ENCODE results near the gene RFX6.

The RFX6 gene

DNA sequence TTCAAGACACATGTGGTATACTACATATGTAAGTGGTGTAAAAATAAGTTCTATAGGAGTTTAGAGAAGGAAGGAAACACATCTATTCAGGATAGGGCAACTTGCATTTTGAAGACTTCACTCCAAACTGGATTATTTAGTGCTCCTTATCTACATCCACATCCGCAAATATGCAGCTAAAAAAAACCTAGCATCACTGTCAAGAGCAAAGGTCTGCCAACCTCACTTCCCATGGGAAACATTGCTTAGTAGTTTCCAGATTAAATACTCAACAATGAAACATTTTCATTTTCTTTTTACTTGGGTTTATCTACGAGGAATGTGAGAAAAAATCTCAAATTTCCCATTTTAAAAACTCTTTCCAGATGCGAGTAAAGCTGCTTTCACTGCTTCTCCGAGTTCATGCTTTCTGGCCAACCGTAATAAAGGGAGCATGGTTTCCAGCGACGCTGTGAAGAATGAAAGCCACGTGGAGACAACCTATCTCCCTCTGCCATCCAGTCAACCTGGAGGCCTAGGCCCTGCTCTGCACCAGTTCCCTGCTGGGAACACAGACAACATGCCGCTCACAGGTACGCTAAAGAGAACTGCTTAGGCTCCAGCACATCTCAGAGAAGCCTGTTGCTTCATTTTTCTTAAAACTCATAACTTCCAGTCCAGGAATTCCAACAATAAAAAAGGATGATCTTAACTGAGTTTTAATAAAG is 48.2 kb downstream of the RFX6 start:
- H3K9me3 ChIP-seq (ENCODE audit: low read depth, low read length) = no peaks in the 10 kb centered on the region
- H3K36me3 ChIP-seq (ENCODE audit: insufficient read depth, low read length) = no peaks in the 10 kb centered on the region
- no peak for TF ChIP-seq FOXP2 (optimal IDR thresholded peaks at IDR 0.05; ENCODE audit: control extremely low read depth, extremely low read length, insufficient read depth)
- no peak for TF ChIP-seq EZH2 (IDR thresholded peaks at IDR 0.05)
- no peak for TF ChIP-seq POLR2AphosphoS5 (IDR thresholded peaks at IDR 0.05; ENCODE audit: borderline replicate concordance, low read depth, low read length)
- DNase-seq (ENCODE audit: low read depth, low spot score) = no peak
- no peak overlapping the region for H3K27ac ChIP-seq
- no peak overlapping the region for H3K4me3 ChIP-seq
- H3K9ac ChIP-seq (ENCODE audit: insufficient read length) = no peak overlapping the region

DNA sequence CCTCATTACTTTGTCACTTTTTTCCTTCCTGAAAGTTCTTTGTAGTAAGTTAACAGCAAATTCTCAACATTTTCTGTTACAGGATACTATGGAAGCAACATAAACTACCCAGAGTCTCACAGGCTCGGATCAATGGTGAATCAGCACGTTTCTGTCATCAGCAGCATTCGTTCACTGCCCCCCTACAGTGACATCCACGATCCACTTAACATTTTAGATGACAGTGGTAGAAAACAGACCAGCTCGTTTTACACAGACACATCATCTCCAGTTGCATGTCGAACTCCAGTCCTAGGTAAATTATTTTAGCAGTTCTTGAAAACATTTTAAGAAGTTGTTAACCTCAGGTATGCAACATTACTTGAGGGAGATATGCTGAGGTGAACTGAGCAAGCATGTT is 51.6 kb downstream of the RFX6 start:
- Histone ChIP-seq H3K9me3 (ENCODE audit: low read depth, low read length) (no peaks in the 10 kb centered on the region), H3K4me3 (no peak overlapping the region), H3K9ac (ENCODE audit: insufficient read length) (no peak overlapping the region), H3K27ac (no peak overlapping the region), H3K36me3 (ENCODE audit: insufficient read depth, low read length) (no peaks in the 10 kb centered on the region)
- DNase-seq (ENCODE audit: low read depth, low spot score) = no peak
- TF ChIP-seq EZH2 (IDR thresholded peaks at IDR 0.05) = no peak

DNA sequence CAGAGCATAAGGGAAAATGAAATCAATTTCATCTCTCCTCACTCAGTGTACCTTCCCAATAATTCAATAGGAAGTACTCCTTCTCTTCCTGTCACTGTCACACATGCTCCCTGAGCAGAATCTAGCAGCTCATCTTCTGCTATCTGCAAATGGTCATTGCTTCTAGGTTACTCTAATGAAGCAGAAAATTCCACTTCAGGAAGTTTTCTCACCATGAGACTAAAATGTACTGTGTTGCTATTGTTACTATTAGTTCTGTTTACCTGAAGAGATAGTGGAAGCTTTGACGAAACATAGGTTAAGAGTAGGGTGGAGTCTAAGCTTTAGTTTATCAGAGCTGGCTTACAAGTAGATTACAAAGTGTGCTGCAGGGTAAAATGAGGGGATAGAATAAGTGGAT is 52.8 kb downstream of the RFX6 start:
- H3K27ac ChIP-seq = no peak overlapping the region
- TF ChIP-seq FOXP2 (optimal IDR thresholded peaks at IDR 0.05; ENCODE audit: control extremely low read depth, extremely low read length, insufficient read depth) (no peak), EZH2 (IDR thresholded peaks at IDR 0.05) (no peak), POLR2AphosphoS5 (IDR thresholded peaks at IDR 0.05; ENCODE audit: borderline replicate concordance, low read depth, low read length) (no peak)
- no peak overlapping the region for H3K9ac ChIP-seq (ENCODE audit: insufficient read length)
- H3K9me3 ChIP-seq (ENCODE audit: low read depth, low read length) = no peaks in the 10 kb centered on the region
- DNase-seq (ENCODE audit: low read depth, low spot score) = no peak
- no peaks in the 10 kb centered on the region for H3K36me3 ChIP-seq (ENCODE audit: insufficient read depth, low read length)
- H3K4me3 ChIP-seq = no peak overlapping the region

DNA sequence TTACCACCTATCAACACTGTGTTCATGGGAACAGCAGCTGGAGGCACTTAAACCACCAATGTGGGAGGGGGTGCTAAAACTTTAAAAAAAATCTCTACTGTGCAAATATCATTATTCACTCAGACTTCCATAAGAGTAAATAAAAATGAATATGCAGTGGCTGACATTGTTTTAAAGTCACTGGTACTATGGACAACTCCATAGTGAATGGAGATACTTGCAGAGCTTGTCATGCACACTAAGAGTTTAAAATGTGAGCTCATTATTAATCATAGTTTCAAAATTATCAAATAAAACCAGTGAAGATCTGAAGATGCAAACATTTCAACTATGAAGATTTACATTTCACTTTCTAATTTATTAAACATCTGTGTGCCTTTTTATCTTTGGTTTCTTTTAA is 54.4 kb downstream of the RFX6 start:
- DNase-seq (ENCODE audit: low read depth, low spot score) = no peak
- H3K9me3 ChIP-seq (ENCODE audit: low read depth, low read length) = no peaks in the 10 kb centered on the region
- TF ChIP-seq FOXP2 (optimal IDR thresholded peaks at IDR 0.05; ENCODE audit: control extremely low read depth, extremely low read length, insufficient read depth) (no peak), EZH2 (IDR thresholded peaks at IDR 0.05) (no peak), POLR2AphosphoS5 (IDR thresholded peaks at IDR 0.05; ENCODE audit: borderline replicate concordance, low read depth, low read length) (no peak)
- H3K4me3 ChIP-seq = no peak overlapping the region
- no peak overlapping the region for H3K9ac ChIP-seq (ENCODE audit: insufficient read length)
- no peak overlapping the region for H3K27ac ChIP-seq
- H3K36me3 ChIP-seq (ENCODE audit: insufficient read depth, low read length) = no peaks in the 10 kb centered on the region

DNA sequence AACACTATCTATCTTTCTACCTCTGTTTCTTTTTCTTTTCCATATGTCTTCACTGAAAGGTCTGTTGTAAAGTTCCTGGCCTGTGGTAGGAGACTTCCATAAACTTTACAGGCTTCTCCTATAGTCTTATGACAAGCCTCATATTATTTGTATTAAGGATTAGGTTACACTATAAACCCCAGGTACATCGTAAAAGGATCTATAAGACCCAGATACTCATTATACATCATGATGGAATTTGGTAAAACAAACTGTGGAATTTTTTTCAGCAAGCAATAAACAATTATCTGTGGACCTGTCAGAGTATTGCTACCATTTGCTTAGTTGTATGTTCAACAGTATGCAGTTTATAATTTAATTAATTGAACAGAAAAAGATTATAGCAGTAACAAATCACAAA is 55.5 kb downstream of the RFX6 start:
- no peak for TF ChIP-seq POLR2AphosphoS5 (IDR thresholded peaks at IDR 0.05; ENCODE audit: borderline replicate concordance, low read depth, low read length)
- TF ChIP-seq EZH2 (IDR thresholded peaks at IDR 0.05) = no peak
- TF ChIP-seq FOXP2 (optimal IDR thresholded peaks at IDR 0.05; ENCODE audit: control extremely low read depth, extremely low read length, insufficient read depth) = no peak
- Histone ChIP-seq H3K27ac (no peak overlapping the region), H3K9ac (ENCODE audit: insufficient read length) (no peak overlapping the region), H3K9me3 (ENCODE audit: low read depth, low read length) (no peaks in the 10 kb centered on the region), H3K4me3 (no peak overlapping the region), H3K36me3 (ENCODE audit: insufficient read depth, low read length) (no peaks in the 10 kb centered on the region)
- no peak for DNase-seq (ENCODE audit: low read depth, low spot score)

DNA sequence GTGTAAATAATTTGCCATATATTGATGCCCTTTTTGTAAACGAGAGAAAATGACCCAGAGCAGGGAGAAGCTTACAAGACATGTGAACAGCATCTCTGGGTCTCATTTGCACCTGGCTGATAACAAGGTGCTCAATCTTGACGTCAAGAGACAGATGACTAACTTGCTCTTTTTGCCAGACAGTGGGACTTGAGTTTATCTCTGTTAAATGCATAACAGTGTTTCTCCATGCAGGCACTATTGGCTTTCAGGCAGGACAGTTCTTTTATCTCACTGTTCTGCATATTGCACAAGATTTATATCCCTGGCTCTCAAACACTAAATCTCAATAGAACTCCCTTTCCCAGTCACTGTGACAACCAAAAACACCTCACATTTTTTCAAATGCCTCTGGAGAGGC is 56.4 kb downstream of the RFX6 start:
- TF ChIP-seq EZH2 (IDR thresholded peaks at IDR 0.05) = no peak
- TF ChIP-seq POLR2AphosphoS5 (IDR thresholded peaks at IDR 0.05; ENCODE audit: borderline replicate concordance, low read depth, low read length) = no peak
- TF ChIP-seq FOXP2 (optimal IDR thresholded peaks at IDR 0.05; ENCODE audit: control extremely low read depth, extremely low read length, insufficient read depth) = no peak

DNA sequence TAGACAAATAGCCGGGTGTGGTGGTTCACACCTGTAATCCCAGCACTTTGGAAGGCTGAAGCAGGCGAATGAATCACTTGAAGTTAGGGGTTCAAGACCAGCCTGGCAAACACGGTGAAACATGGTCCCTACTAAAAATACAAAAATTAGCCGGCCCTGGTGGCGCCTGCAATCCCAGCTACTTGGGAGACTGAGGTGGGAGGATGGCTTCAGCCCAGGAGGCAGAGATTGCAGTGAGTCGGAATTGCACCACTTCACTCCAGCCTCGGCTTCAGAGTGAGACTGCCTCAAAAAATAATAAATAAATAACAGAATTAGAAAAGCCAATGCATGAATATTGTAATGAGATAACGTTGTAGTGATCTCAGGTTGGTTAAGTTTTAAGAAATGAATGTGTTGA is 61.3 kb downstream of the RFX6 start:
- no peak for DNase-seq (ENCODE audit: low read depth, low spot score)
- Histone ChIP-seq H3K4me3 (no peak overlapping the region), H3K36me3 (ENCODE audit: insufficient read depth, low read length) (no peaks in the 10 kb centered on the region), H3K9me3 (ENCODE audit: low read depth, low read length) (no peaks in the 10 kb centered on the region), H3K27ac (no peak overlapping the region), H3K9ac (ENCODE audit: insufficient read length) (no peak overlapping the region)
- TF ChIP-seq FOXP2 (optimal IDR thresholded peaks at IDR 0.05; ENCODE audit: control extremely low read depth, extremely low read length, insufficient read depth) (no peak), POLR2AphosphoS5 (IDR thresholded peaks at IDR 0.05; ENCODE audit: borderline replicate concordance, low read depth, low read length) (no peak), EZH2 (IDR thresholded peaks at IDR 0.05) (no peak)

More for the DNA sequence above, 56.4 kb downstream of the RFX6 start:
- DNase-seq (ENCODE audit: low read depth, low spot score) = no peak
- no peak overlapping the region for H3K27ac ChIP-seq
- no peaks in the 10 kb centered on the region for H3K9me3 ChIP-seq (ENCODE audit: low read depth, low read length)
- H3K4me3 ChIP-seq = no peak overlapping the region
- no peak overlapping the region for H3K9ac ChIP-seq (ENCODE audit: insufficient read length)
- H3K36me3 ChIP-seq (ENCODE audit: insufficient read depth, low read length) = no peaks in the 10 kb centered on the region

DNA sequence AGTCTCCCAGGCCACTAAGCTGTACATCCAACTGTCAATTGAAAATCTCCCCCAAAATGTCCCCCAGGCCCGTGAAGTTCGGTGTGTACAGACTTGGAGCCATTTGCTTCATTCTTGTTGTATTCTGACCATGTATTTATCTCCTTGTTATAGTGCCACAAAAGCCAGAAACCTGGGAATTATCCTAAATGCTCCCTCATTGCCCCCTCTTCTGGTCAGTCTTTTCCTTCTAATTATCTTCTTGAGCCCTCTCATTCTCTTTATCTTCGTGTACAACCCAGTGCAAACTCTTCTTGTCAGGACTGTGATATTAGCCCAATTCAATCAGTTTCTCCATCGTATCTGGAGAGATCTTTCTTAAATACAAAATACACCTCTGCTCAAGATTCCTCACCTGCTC is 64.7 kb downstream of the RFX6 start:
- H3K9ac ChIP-seq (ENCODE audit: insufficient read length) = no peak overlapping the region
- no peak for DNase-seq (ENCODE audit: low read depth, low spot score)
- TF ChIP-seq POLR2AphosphoS5 (IDR thresholded peaks at IDR 0.05; ENCODE audit: borderline replicate concordance, low read depth, low read length) (no peak), FOXP2 (optimal IDR thresholded peaks at IDR 0.05; ENCODE audit: control extremely low read depth, extremely low read length, insufficient read depth) (no peak), EZH2 (IDR thresholded peaks at IDR 0.05) (no peak)
- no peak overlapping the region for H3K27ac ChIP-seq
- H3K9me3 ChIP-seq (ENCODE audit: low read depth, low read length) = no peaks in the 10 kb centered on the region
- no peaks in the 10 kb centered on the region for H3K36me3 ChIP-seq (ENCODE audit: insufficient read depth, low read length)
- no peak overlapping the region for H3K4me3 ChIP-seq

DNA sequence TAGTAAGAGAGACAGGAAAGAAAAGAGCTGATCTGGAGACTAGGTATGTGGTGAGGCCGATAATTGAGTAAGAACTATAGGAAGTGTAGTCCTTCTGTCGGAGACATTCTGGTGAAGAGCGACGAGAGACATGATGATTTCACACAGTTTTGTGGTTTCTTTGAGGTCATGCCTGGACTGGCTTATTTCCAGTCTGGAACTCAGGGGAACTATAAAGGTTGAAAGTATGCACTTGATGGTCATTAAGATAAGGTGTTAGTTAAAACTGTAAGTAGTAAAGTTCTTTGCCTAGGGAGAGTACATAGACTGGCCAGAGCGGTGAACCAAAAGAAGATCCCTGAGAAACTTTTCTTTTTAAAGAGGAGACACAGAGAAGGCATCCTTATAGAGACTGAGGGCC is 68.8 kb downstream of the RFX6 start:
- no peaks in the 10 kb centered on the region for H3K9me3 ChIP-seq (ENCODE audit: low read depth, low read length)
- H3K4me3 ChIP-seq = no peak overlapping the region
- TF ChIP-seq POLR2AphosphoS5 (IDR thresholded peaks at IDR 0.05; ENCODE audit: borderline replicate concordance, low read depth, low read length) (no peak), FOXP2 (optimal IDR thresholded peaks at IDR 0.05; ENCODE audit: control extremely low read depth, extremely low read length, insufficient read depth) (no peak), EZH2 (IDR thresholded peaks at IDR 0.05) (no peak)
- H3K36me3 ChIP-seq (ENCODE audit: insufficient read depth, low read length) = no peaks in the 10 kb centered on the region
- no peak for DNase-seq (ENCODE audit: low read depth, low spot score)
- no peak overlapping the region for H3K9ac ChIP-seq (ENCODE audit: insufficient read length)
- H3K27ac ChIP-seq = no peak overlapping the region
